Stimulated activated CD4-positive, alpha-beta T cell treated with anti-CD3 and anti-CD28 coated beads, Interleukin-4, amount 100 ng/mL, for 4 hours (primary cell): ENCODE results near the gene CLEC1A.

Experiments used
- DNase-seq, 2 experiments: peaks; one replicate each; pipeline ENCODE4 v3.0.0-alpha.2; 2020

Gene CLEC1A

GRCh38 chr12:10101042-10101579, 2.3 kb upstream of the CLEC1A start:
- DNase-seq, result no peak

- DNase-seq, result no peak
Measured at GRCh38 chr12:10097521-10097920, 1.3 kb downstream of the CLEC1A start.

GRCh38 chr12:10095971-10096370, 2.8 kb downstream of the CLEC1A start:
- DNase-seq, result no peak

GRCh38 chr12:10094646-10095395, 4.0 kb downstream of the CLEC1A start:
- no peak for DNase-seq

GRCh38 chr12:10088955-10089900, 9.6 kb downstream of the CLEC1A start:
- no peak for DNase-seq

GRCh38 chr12:10088031-10088430, 10.8 kb downstream of the CLEC1A start:
- no peak for DNase-seq

GRCh38 chr12:10086387-10086786, 12.4 kb downstream of the CLEC1A start:
- DNase-seq, result no peak

- DNase-seq, result no peak
Measured at GRCh38 chr12:10084733-10085132, 14.1 kb downstream of the CLEC1A start.

- DNase-seq, result no peak
Measured at GRCh38 chr12:10082117-10082874, 16.5 kb downstream of the CLEC1A start.

GRCh38 chr12:10075451-10075850, 23.3 kb downstream of the CLEC1A start:
- no peak for DNase-seq

- DNase-seq, result no peak
Measured at GRCh38 chr12:10073261-10073660, 25.5 kb downstream of the CLEC1A start.

- no peak for DNase-seq
Measured at GRCh38 chr12:10072131-10072530, 26.7 kb downstream of the CLEC1A start.

- DNase-seq, result no peak
Measured at GRCh38 chr12:10070380-10070779, 28.4 kb downstream of the CLEC1A start.

GRCh38 chr12:10069976-10070375, 28.8 kb downstream of the CLEC1A start:
- no peak for DNase-seq

GRCh38 chr12:10069099-10069498, 29.7 kb downstream of the CLEC1A start:
- no peak for DNase-seq

GRCh38 chr12:10068644-10069043, 30.1 kb downstream of the CLEC1A start:
- no peak for DNase-seq

GRCh38 chr12:10067942-10068341, 30.8 kb downstream of the CLEC1A start:
- no peak for DNase-seq

- DNase-seq, result no peak
Measured at GRCh38 chr12:10067264-10067663, 31.5 kb downstream of the CLEC1A start.

- no peak for DNase-seq
Measured at GRCh38 chr12:10065241-10065640, 33.5 kb downstream of the CLEC1A start.

- DNase-seq, result no peak
Measured at GRCh38 chr12:10058387-10058786, 40.4 kb downstream of the CLEC1A start.

- DNase-seq, result no peak
Measured at GRCh38 chr12:10052193-10052913, 46.4 kb downstream of the CLEC1A start.

GRCh38 chr12:10048526-10048925, 50.3 kb downstream of the CLEC1A start:
- DNase-seq, result no peak
